GM12891 (cell line): ENCODE measurements around the gene NUMB.
A peak's percentile ranks its signal among the peaks of the same experiment; 100 is the strongest.

Experiments
- DNase-seq: peaks from one replicate; pipeline ENCODE4 v3.0.0; 2011; ENCODE audit warnings: low spot score; ENCODE audit not compliant: insufficient read length
- FAIRE-seq: peaks from 2 replicates; lab custom pipeline; 2011; peaks lifted over from hg19 to GRCh38; lab: Jason Lieb, UNC
- PAX5 ChIP-seq: IDR thresholded peaks from 2 replicates; pipeline ENCODE4 v1.6.1; 2011; ENCODE audit warnings: low read length, moderate library complexity, mild to moderate bottlenecking; ENCODE audit not compliant: insufficient read depth, severe bottlenecking
- POLR2A ChIP-seq: IDR thresholded peaks from 2 replicates; pipeline ENCODE4 v1.6.1; 2011; ENCODE audit warnings: low read depth, low read length, control low read depth
- POLR2AphosphoS5 ChIP-seq: IDR thresholded peaks from 2 replicates; pipeline ENCODE4 v1.6.1; 2011; ENCODE audit warnings: low read depth, low read length, control low read depth
- POU2F2 ChIP-seq: IDR thresholded peaks from 2 replicates; pipeline ENCODE4 v1.6.1; 2011; ENCODE audit warnings: low read depth, mild to moderate bottlenecking, control low read depth, low read length, moderate library complexity
- SPI1 ChIP-seq: IDR thresholded peaks from 2 replicates; pipeline ENCODE4 v1.6.1; 2011; ENCODE audit warnings: low read depth, low read length, control low read depth
- TAF1 ChIP-seq: IDR thresholded peaks from 2 replicates; pipeline ENCODE4 v1.6.1; 2011; ENCODE audit warnings: low read depth, low read length, control low read depth

The NUMB gene

DNA sequence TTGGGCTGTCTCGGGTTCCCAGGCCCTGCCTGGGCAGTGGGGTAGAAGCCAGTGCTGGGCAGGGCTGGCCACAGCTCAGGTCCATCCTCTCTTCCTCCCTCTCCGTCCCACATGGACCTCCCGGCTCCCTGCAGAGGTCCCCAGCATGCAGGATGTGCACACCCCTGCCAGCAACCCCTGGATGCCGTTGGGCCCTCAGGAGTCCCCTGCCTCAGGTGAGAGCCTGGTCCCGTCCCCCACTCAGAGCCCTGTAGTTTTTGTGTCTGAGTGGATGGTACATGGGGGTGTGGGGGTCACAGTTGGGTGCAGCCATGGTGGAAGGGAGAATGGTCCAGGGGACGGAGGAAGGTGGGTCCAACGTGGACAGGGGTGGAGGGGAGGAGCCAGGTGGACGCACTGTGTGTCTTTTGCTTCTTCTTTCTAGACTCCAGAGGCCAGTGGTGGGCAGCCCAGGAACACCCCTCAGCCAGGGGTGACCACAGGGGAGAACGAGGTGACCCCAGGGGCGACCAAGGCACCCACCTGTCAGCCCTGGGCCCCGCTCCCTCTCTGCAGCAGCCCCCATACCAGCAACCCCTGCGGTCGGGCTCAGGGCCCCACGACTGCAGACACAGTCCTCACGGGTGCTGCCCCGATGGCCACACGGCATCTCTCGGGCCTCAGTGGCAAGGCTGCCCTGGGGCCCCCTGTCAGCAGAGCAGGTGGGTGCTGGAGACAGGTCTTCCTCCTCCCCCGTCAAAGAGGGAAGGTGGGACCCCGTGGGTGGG is 199.3 kb downstream of the NUMB start:
- no peak for DNase-seq
- FAIRE-seq: no peak
- TF ChIP-seq POLR2A (no peak), POLR2AphosphoS5 (no peak), PAX5 (no peak), SPI1 (no peak), POU2F2 (no peak), TAF1 (no peak)

DNA sequence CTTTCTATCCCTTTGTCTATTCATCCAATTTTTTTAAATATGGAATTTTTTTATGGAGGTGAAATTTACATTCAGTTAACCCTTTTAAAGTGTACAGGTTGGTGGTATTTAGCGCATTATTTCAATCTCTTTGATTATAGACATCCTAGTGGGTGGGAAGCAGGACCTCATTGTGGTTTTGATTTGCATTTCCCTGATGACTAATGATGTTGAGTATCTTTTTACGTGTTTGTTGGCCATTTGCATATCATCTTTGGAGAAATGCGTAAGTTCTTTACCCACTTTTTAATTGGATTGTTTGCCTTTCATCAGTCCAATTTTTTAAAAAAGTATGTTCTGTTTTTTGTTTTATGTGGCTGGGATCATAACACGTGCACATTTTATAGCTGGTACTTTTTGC is 200.3 kb downstream of the NUMB start:
- FAIRE-seq: no peak
- TF ChIP-seq POU2F2 (peak; percentile 65; the same call in 1 of the 2 replicates), TAF1 (no peak)
- no peak for DNase-seq

GRCh38 chr14:73255693-73256225 is 202.6 kb downstream of the NUMB start:
- no peak for DNase-seq

DNA sequence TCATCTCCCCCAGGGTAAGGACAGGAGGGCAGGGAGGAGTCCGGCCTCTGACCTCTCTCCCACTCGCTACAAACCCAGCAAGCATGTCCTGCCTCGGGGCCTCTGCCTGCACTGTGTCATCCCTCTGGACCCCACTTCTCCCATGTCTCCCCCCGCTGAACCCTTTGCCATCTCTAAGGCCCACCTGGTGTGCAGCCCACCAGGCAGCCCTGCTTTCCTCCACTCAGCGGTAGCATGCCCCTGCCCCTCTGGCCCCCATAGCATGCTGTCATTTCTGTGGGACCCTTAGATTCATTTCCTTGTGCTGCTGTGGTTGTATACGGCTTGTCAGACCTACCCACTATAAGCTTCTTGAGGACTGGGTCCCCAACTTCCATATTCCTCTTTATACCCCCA is 203.3 kb downstream of the NUMB start:
- DNase-seq (no peak), FAIRE-seq (no peak)
- TF ChIP-seq SPI1: no peak

More at GRCh38 chr14:73255693-73256225, 202.6 kb downstream of the NUMB start:
- FAIRE-seq: no peak
- TF ChIP-seq POLR2AphosphoS5 (no peak), SPI1 (no peak), TAF1 (no peak), POU2F2 (no peak), PAX5 (no peak), POLR2A (no peak)

- no peak for TF ChIP-seq TAF1
- no peak for TF ChIP-seq POU2F2
- TF ChIP-seq PAX5: no peak
- no peak for TF ChIP-seq POLR2A
- no peak for TF ChIP-seq POLR2AphosphoS5
- no peak for TF ChIP-seq SPI1
- no peak for FAIRE-seq
- no peak for DNase-seq
Measured at GRCh38 chr14:73254247-73255004, 203.9 kb downstream of the NUMB start.

DNA sequence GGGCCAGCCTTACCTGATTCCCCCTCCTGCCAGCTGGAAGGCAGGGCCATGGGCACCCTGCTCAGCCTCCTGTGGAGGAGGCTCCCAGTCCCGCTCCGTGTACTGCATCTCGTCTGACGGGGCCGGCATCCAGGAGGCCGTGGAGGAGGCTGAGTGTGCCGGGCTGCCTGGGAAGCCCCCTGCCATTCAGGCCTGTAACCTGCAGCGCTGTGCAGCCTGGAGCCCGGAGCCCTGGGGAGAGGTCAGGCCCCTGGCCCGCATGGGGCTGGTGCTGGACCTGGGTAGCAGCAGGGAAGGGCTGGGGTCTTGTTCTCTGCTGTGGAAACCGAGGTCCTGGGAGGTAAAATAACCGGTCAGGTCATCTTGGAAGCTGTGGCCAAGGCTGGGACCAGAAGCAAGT is 204.6 kb downstream of the NUMB start:
- TF ChIP-seq POU2F2 (no peak), POLR2AphosphoS5 (no peak), POLR2A (no peak), PAX5 (no peak), TAF1 (no peak)
- no peak for DNase-seq
- FAIRE-seq: no peak

GRCh38 chr14:73253323-73253610 is 205.1 kb downstream of the NUMB start:
- FAIRE-seq: no peak

DNA sequence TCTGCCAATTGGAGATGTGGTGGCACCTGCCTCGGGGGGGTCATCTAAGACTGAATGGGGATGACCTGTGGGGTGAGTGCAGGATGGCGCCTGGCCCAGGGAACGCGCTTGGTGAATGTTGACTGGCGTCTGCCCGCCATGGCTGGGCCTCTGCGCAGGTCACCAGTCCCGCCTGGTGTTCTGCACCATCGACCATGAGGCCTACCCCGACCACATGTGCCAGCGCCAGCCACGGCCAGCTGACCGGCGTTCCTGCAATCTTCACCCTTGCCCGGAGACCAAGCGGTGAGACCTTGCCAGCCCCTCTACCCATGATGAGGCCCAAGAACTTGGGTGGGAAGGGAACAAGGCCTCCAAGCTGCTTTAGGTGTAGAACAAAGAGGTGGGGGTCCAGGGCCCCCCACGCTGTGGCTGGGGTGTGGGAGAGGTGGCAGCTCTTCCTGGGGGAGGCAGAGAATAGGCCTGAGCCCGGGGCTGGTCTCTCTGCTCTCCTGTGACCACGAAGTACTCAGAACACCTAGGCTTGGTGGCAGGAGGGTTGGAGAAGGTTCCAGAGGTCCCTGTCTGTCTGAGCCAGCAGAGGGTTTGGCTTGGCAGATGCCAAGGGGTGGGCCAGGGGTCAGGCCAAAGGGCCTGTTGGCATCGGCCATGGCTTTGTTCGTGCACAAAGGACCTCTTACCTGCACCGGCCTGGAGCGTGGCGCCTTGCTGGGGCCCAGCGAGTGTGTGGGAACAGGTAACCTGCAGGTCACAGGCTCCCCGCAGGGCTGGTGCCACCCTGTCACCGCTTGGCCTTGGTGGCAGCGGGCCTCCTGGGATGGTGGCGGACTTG is 205.6 kb downstream of the NUMB start:
- FAIRE-seq (no peak), DNase-seq (no peak)
- TF ChIP-seq SPI1 (no peak), POU2F2 (no peak), TAF1 (no peak), PAX5 (no peak), POLR2AphosphoS5 (no peak), POLR2A (no peak)

More at GRCh38 chr14:73253323-73253610, 205.1 kb downstream of the NUMB start:
- no peak for DNase-seq
- TF ChIP-seq TAF1: no peak
- no peak for TF ChIP-seq POU2F2
- no peak for TF ChIP-seq SPI1
- no peak for TF ChIP-seq POLR2AphosphoS5
- no peak for TF ChIP-seq POLR2A
- no peak for TF ChIP-seq PAX5

DNA sequence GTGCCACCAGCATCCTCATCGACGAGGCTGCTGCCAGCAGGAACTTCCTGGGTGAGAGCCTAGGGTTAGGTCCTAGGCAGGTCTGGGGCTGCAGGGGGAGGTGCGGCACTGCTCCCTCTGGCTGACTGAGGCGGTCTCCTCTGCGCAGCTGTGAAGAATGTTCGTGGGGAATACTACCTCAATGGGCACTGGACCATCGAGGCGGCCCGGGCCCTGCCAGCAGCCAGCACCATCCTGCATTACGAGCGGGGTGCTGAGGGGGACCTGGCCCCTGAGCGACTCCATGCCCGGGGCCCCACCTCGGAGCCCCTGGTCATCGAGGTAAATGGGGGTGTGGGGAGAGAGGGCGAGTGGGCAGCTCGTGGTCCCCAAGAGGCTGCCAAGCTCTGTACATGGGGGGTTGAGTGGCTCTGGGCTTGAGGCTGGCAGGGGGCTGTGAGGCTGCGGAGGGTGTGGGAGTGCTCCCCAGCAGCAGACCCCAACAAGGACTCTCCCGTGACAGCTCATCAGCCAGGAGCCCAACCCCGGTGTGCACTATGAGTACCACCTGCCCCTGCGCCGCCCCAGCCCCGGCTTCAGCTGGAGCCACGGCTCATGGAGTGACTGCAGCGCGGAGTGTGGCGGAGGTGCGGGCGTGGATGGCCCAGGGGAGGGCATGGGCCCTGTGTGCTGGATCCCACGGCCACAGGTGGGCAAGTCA is 206.7 kb downstream of the NUMB start:
- TF ChIP-seq TAF1 (no peak), POLR2A (no peak), POLR2AphosphoS5 (no peak), SPI1 (no peak), POU2F2 (no peak), PAX5 (no peak)
- DNase-seq: no peak
- no peak for FAIRE-seq
